ENCODE results near the gene PGAP3. TPM values are rescaled to one million over a fixed set of nuclear protein-coding genes. Genes with fewer than 3 reads are reported as not detected.

The PGAP3 gene
- total RNA-seq, 1 experiment from 2014 or later = 13.2 TPM

DNA sequence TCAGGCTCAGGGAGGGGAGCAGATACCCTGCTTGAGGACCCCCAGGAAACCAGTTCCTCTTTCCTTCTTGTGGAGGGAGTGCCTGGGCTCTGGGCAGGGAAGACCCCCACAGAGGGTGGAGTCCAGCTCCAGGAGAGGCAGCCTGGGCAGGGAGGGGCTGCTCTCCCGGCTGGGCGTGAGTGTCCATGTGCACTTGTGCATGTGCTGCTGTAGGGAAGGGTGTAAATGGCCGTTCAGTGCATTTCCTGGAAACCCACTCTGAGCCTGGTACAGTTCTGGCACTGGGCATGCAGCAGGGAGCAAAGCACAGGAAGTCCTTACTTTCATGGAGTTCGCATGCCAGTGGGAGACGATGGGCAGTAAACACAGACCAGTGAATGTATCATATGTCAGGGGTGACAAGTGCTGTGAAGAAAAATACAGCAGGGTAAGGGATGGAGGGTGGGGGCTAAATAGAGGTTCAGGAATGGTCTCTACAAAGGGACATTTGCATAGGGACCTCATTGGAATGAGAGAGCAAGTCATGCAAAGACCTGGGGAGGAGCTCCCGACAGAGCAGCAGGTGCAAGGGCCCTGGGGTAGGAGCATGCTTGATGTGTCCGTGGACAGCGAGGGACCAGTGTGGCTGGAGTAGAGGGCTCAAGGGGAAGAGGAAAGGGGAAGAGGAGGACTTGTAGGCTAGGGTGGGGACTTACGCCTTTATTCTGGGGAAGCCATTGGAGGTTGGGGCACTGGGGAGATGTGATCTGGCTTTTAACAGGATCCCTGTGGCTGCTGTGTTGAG lies 45.4 kb downstream of the PGAP3 start:
- H3K27me3 Mint-ChIP-seq (ENCODE audit: insufficient read depth, unreplicated experiment) = no peaks in the 10 kb centered on the region

DNA sequence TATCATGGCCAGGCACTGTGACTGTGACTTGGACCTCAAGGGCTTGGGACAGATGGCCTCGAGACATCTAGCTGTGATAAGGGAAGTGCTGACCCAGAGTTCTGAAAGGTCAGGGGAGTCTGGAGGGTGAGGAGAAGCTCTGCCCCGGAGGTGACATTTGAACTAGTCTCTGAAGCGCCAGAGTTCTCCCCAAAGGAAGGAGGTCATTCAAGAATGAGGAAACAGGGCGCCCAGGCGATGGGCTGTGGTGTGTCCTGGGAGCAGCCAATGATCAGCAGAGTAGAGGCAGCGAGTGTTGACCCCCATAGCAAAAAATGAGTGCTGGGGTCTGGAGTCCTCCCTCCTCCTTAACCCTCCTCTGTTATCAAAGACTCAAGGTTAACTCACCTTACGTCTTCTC lies 46.0 kb downstream of the PGAP3 start:
- Mint-ChIP-seq H3K4me3 (ENCODE audit: unreplicated experiment) (no peak overlapping the region), H3K27me3 (ENCODE audit: insufficient read depth, unreplicated experiment) (no peaks in the 10 kb centered on the region), H3K27ac (ENCODE audit: low read depth, unreplicated experiment) (no peak overlapping the region), H3K4me1 (ENCODE audit: insufficient read depth, unreplicated experiment) (peaks cover 39% of the 10 kb centered on the region), H3K36me3 (ENCODE audit: insufficient read depth, unreplicated experiment) (peaks cover 13% of the 10 kb centered on the region), H3K9me3 (ENCODE audit: unreplicated experiment) (no peaks in the 10 kb centered on the region)
- intact Hi-C loops (cut with micrococcal nuclease) = no loop called here
- POLR2A ChIA-PET = no interaction called here
- no peak for DNase-seq (ENCODE audit: unreplicated experiment)
- CTCF ChIA-PET = interaction anchor here (1.0 to 1.3 kb wide), 3 partner anchors 12 to 20 kb away, joined by 3 to 6 read pairs (median 4); no protein-coding TSS in a partner anchor
- TF ChIP-seq CTCF (IDR thresholded peaks at IDR 0.05; ENCODE audit: unreplicated experiment) = no peak
- no TSS peak for BruUV-seq (replicated peaks)

More for the DNA sequence above, 45.4 kb downstream of the PGAP3 start:
- no TSS peak for BruUV-seq (replicated peaks)
- CTCF ChIA-PET = interaction anchor here (0.6 to 1.3 kb wide), 7 partner anchors 8 to 21 kb away, joined by 3 to 6 read pairs (median 4); no protein-coding TSS in a partner anchor
- intact Hi-C loops (cut with micrococcal nuclease) = no loop called here
- Mint-ChIP-seq H3K4me1 (ENCODE audit: insufficient read depth, unreplicated experiment) (peaks cover 38% of the 10 kb centered on the region), H3K27ac (ENCODE audit: low read depth, unreplicated experiment) (no peak overlapping the region), H3K4me3 (ENCODE audit: unreplicated experiment) (no peak overlapping the region), H3K9me3 (ENCODE audit: unreplicated experiment) (no peaks in the 10 kb centered on the region), H3K36me3 (ENCODE audit: insufficient read depth, unreplicated experiment) (peaks cover 13% of the 10 kb centered on the region)
- DNase-seq (ENCODE audit: unreplicated experiment) = no peak
- POLR2A ChIA-PET = interaction anchor here (1.1 to 1.2 kb wide), 2 partner anchors 29 to 97 kb away, joined by 4 read pairs; no protein-coding TSS in a partner anchor
- no peak for TF ChIP-seq CTCF (IDR thresholded peaks at IDR 0.05; ENCODE audit: unreplicated experiment)

DNA sequence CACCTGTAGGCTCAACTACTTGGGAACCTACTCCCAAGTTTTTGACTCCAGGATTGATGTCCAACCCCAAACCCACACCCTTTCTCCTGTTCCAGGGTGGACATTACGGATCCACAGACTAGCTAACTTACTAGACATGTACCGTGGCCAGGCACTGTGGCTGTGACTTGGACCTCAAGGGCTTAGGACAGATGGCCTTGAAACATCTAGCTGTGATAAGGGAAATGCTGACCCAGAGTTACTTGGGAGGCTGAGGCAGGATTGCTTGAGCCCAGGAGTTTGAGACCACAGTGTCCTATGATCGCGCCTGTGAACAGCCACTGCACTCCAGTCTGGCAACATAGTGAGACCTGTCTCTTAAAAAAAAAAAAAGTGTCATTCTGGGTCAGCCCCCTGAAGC lies 46.8 kb downstream of the PGAP3 start:
- POLR2A ChIA-PET = interaction anchor here (0.5 kb wide), 1 partner anchor 113 kb away, joined by 3 read pairs; no protein-coding TSS in a partner anchor

More for the DNA sequence above, 46.8 kb downstream of the PGAP3 start:
- BruUV-seq (replicated peaks) = no TSS peak
- intact Hi-C loops (cut with micrococcal nuclease) = no loop called here
- no peak for TF ChIP-seq CTCF (IDR thresholded peaks at IDR 0.05; ENCODE audit: unreplicated experiment)
- DNase-seq (ENCODE audit: unreplicated experiment) = no peak
- peaks cover 39% of the 10 kb centered on the region for H3K4me1 Mint-ChIP-seq (ENCODE audit: insufficient read depth, unreplicated experiment)
- no peak overlapping the region for H3K4me3 Mint-ChIP-seq (ENCODE audit: unreplicated experiment)
- H3K27me3 Mint-ChIP-seq (ENCODE audit: insufficient read depth, unreplicated experiment) = no peaks in the 10 kb centered on the region
- no peaks in the 10 kb centered on the region for H3K9me3 Mint-ChIP-seq (ENCODE audit: unreplicated experiment)
- H3K27ac Mint-ChIP-seq (ENCODE audit: low read depth, unreplicated experiment) = no peak overlapping the region
- CTCF ChIA-PET = interaction anchor here (0.7 to 1.3 kb wide), 3 partner anchors 13 to 18 kb away, joined by 3 to 6 read pairs (median 5); no protein-coding TSS in a partner anchor
- H3K36me3 Mint-ChIP-seq (ENCODE audit: insufficient read depth, unreplicated experiment) = peaks cover 13% of the 10 kb centered on the region
